Adrenal gland (tissue), 12 donors: Measurements from ENCODE around the gene RNF31. TPM values are rescaled to one million over a fixed set of nuclear protein-coding genes. Genes with fewer than 3 reads are reported as not detected.

Experiments used
- DNase-seq, 7 donors: peaks; one replicate each; pipeline ENCODE4 v3.0.0-alpha.2; 2019 to 2020
- H3K27ac ChIP-seq, 5 donors: fragments of 200-600 bp; sonication (generic) in 4 of 5; 1 replicate in 3 of 5; 2 replicates in 2 of 5; pipeline versions ENCODE4 v1.5.1 to v1.8.0; 2016 to 2020; ENCODE audit warnings: mild to moderate bottlenecking in 1 of 5
- H3K27me3 ChIP-seq: fragments of 200-600 bp; 2 replicates; pipeline ENCODE4 v1.8.0; 2021
- H3K36me3 ChIP-seq, 2 donors: fragments of 200-600 bp; replicated peaks in 1 of 2; 1 replicate in 1 of 2; 2 replicates in 1 of 2; pipeline versions ENCODE4 v1.5.1 to v1.8.0; 2018 to 2022
- H3K4me1 ChIP-seq, 2 donors: fragments of 200-600 bp; replicated peaks in 1 of 2; 1 replicate in 1 of 2; 2 replicates in 1 of 2; pipeline versions ENCODE4 v1.5.1 to v1.8.0; 2018 to 2021
- H3K4me3 ChIP-seq, 4 donors: fragments of 200-600 bp; sonication (generic) in 3 of 4; one replicate each; pipeline ENCODE4 v1.5.1; 2016 to 2018
- H3K9me3 ChIP-seq, 3 donors: fragments of 200-600 bp; sonication (generic) in 1 of 3; replicated peaks in 1 of 3; 1 replicate in 2 of 3; 2 replicates in 1 of 3; pipeline versions ENCODE4 v1.5.1 to v1.8.0; 2016 to 2021
- CTCF ChIP-seq, 6 experiments: fragments of 450-650 bp in 4 of 6; fragments of 200-600 bp in 2 of 6; sonication (generic) in 1 of 6; IDR thresholded peaks; 1 replicate in 5 of 6; 2 replicates in 1 of 6; pipeline versions ENCODE4 v1.5.1 to v1.8.0; 2016 to 2021; ENCODE audit warnings: antibody characterized with exemption in 6 of 6, mild to moderate bottlenecking in 2 of 6, moderate library complexity in 1 of 6
- POLR2A ChIP-seq, 2 donors: fragments of 450-650 bp; IDR thresholded peaks; one replicate each; pipeline ENCODE4 v1.6.1; 2017; ENCODE audit warnings: antibody characterized with exemption in 2 of 2, mild to moderate bottlenecking in 2 of 2, moderate library complexity in 1 of 2
- WGBS, 4 donors: extraction: QIAGEN DNeasy Blood & Tissue Kit in 2 of 4; methylation state at CpG; one replicate each; pipeline versions ENCODE4 v1.1.5 to v1.1.7; 2013 to 2017; 5-methylcytosine and 5-hydroxymethylcytosine counted together
- intact Hi-C, 2 donors: fragments of 100-400 bp; cut with DNase I; formaldehyde crosslinking; loops; one replicate each; pipeline versions ENCODE4 v1.14.1 to v1.15.0; 2022 to 2023
- polyA plus RNA-seq, 3 donors: library from polyadenylated mRNA; stranded (reverse); fragments of 200-250 nt in 2 of 3; fragments of 350-450 nt in 1 of 3; fragmentation: Illumina TruSeq in 1 of 3; extraction: RNeasy Lipid Tissue Mini Kit (QIAGEN cat#74804) in 1 of 3; gene quantifications; one replicate each; pipeline ENCODE4 v1.2.3, GENCODE V29; 2013 to 2014
- total RNA-seq, 9 donors: library from RNA; depleted of rRNA in 4 of 9; stranded (reverse); fragments of >200 nt in 4 of 9; fragments of 120-200 nt in 1 of 9; fragmentation: NEBNext Ultra II Directional in 1 of 9; extraction: Animal tissue kit (Norgen Biotek cat#: 25700) in 1 of 9; gene quantifications; one replicate each; pipeline versions ENCODE4 v1.1.0 to v1.2.4, GENCODE V29; 2013 to 2023
- donor health status: healthy with polysubstance abuse.
- donor health status: Bipolar disorder and iron deficiency.
- donor health status: DM: yes; HTN: yes; CAD: no.
- donor health status: DM: no; HTN: no; CAD: no.
- donor health status: DM: no; HTN: no; CAD: no.
- donor health status: DM: yes; HTN: yes; CAD: no.

Gene RNF31
- total and polyA plus RNA-seq, 12 donors: 32.8 to 351 (median 65.7) TPM

GRCh38 chr14:24151404-24152080 lies 4.2 kb downstream of the RNF31 start:
- Histone ChIP-seq H3K9me3 (no peaks in the 10 kb centered on the region), H3K27ac (no peak overlapping the region), H3K36me3 (peaks cover 0 to 70% of the 10 kb centered on the region in 2 donors), H3K4me1 (peaks cover 7 to 18% of the 10 kb centered on the region in 2 donors), H3K4me3 (no peak overlapping the region), H3K27me3 (no peaks in the 10 kb centered on the region)
- TF ChIP-seq POLR2A (IDR thresholded peaks at IDR 0.05): no peak
- no peak for TF ChIP-seq CTCF (IDR thresholded peaks at IDR 0.05)
- intact Hi-C loops: loop anchor here in 1 of 2 donors (10.0 kb wide), 1 partner anchor 87 kb away; no protein-coding TSS in a partner anchor
- no peak for DNase-seq
- WGBS, 4 donors: 90 to 95% (median 93%) methylated on average over 9 to 16 of the region's 16 CpGs

GRCh38 chr14:24155100-24155499 lies 7.8 kb downstream of the RNF31 start:
- Histone ChIP-seq H3K4me3 (no peak overlapping the region), H3K27ac (no peak overlapping the region), H3K9me3 (no peaks in the 10 kb centered on the region), H3K36me3 (peaks cover 0 to 78% of the 10 kb centered on the region in 2 donors), H3K27me3 (no peaks in the 10 kb centered on the region), H3K4me1 (peaks cover 0 to 10% of the 10 kb centered on the region in 2 donors)
- TF ChIP-seq CTCF (IDR thresholded peaks at IDR 0.05) (no peak), POLR2A (IDR thresholded peaks at IDR 0.05) (no peak)
- 90 to 97% (median 94%) methylated on average over 8 to 10 of the region's 10 CpGs for WGBS, 4 donors
- intact Hi-C loops: loop anchor here in 1 of 2 donors (10.0 kb wide), 1 partner anchor 90 kb away; no protein-coding TSS in a partner anchor
- no peak for DNase-seq

- intact Hi-C loops: loop anchor here in 1 of 2 donors (10.0 kb wide), 1 partner anchor 92 kb away; no protein-coding TSS in a partner anchor
- H3K9me3 ChIP-seq: no peaks in the 10 kb centered on the region
- no peak overlapping the region for H3K4me3 ChIP-seq
- WGBS, 4 donors: 87 to 94% (median 90%) methylated on average over 1 of the region's 1 CpG
- H3K27me3 ChIP-seq: no peaks in the 10 kb centered on the region
- DNase-seq: no peak
- peaks cover 4 to 17% of the 10 kb centered on the region in 2 donors for H3K4me1 ChIP-seq
- H3K36me3 ChIP-seq: peaks cover 0 to 69% of the 10 kb centered on the region in 2 donors
- H3K27ac ChIP-seq: peak overlapping the region in 4 of 5 donors; percentile 26 to 70 (median 52)
- TF ChIP-seq POLR2A (IDR thresholded peaks at IDR 0.05) (no peak), CTCF (IDR thresholded peaks at IDR 0.05) (no peak)
Measured at GRCh38 chr14:24156840-24157239, 9.5 kb downstream of the RNF31 start.

GRCh38 chr14:24157331-24157730 lies 10.0 kb downstream of the RNF31 start:
- DNase-seq: peak in 3 of 7 donors; percentile 67 to 72 (median 71)

More at GRCh38 chr14:24157331-24157730, 10.0 kb downstream of the RNF31 start:
- peak overlapping the region in 3 of 5 donors; percentile 26 to 70 (median 64) for H3K27ac ChIP-seq
- peaks cover 7 to 22% of the 10 kb centered on the region in 2 donors for H3K4me1 ChIP-seq
- TF ChIP-seq POLR2A (IDR thresholded peaks at IDR 0.05) (no peak), CTCF (IDR thresholded peaks at IDR 0.05) (no peak)
- 50 to 71% (median 58%) methylated on average over 9 to 12 of the region's 12 CpGs for WGBS, 4 donors
- no peaks in the 10 kb centered on the region for H3K27me3 ChIP-seq
- no peak overlapping the region for H3K4me3 ChIP-seq
- intact Hi-C loops: loop anchor here in 1 of 2 donors (10.0 kb wide), 1 partner anchor 93 kb away; no protein-coding TSS in a partner anchor
- H3K9me3 ChIP-seq: no peaks in the 10 kb centered on the region
- peaks cover 0 to 64% of the 10 kb centered on the region in 2 donors for H3K36me3 ChIP-seq
